SK-N-SH (cell line): Measurements from ENCODE around the gene AHSP. TPM values are rescaled to one million over a fixed set of nuclear protein-coding genes. Genes with fewer than 3 reads are reported as not detected.
A peak's percentile ranks its signal among the peaks of the same experiment; 100 is the strongest.
"Not testable (repeated sequence)": the region's sequence is repeated elsewhere in the genome, so short reads cannot be mapped to it uniquely, and the experiment has no call there.

Experiments
- CTCF ChIA-PET: fragments of 300-600, 350-600 bp; formaldehyde crosslinking; extraction: SDS; loops from one replicate; lab custom pipeline; 2021; lab: Yijun Ruan, JAX
- POLR2A ChIA-PET: fragments of 350-600 bp; sonication (Branson Sonifier 250); formaldehyde crosslinking; extraction: SDS; loops from one replicate; lab custom pipeline; 2020; ENCODE audit warnings: antibody characterized with exemption, inconsistent platforms; lab: Yijun Ruan, JAX
- DNase-seq: peaks from one replicate; pipeline ENCODE4 v3.0.0; 2012
- H2AFZ ChIP-seq: fragments of 200-600 bp; sonication (generic); 2 replicates; pipeline ENCODE4 v1.8.1; 2016; ENCODE audit warnings: antibody characterized with exemption, mild to moderate bottlenecking, low read depth
- H3F3A ChIP-seq: fragments of 200-600 bp; sonication (generic); replicated peaks from 2 replicates; pipeline ENCODE3; 2016; ENCODE audit warnings: antibody characterized with exemption, mild to moderate bottlenecking; ENCODE audit not compliant: insufficient read depth
- H3K27ac ChIP-seq, 2 experiments: fragments of 200-500 bp in 1 of 2; fragments of 200-600 bp in 1 of 2; sonication (Bioruptor generic) in 1 of 2; sonication (generic), shearing (Covaris generic) in 1 of 2; 2 replicates each; pipeline versions ENCODE4 v1.5.1 to v1.6.1; 2014 to 2016; ENCODE audit warnings: low read depth in 2 of 2, inconsistent platforms in 1 of 2, low read length in 1 of 2, mild to moderate bottlenecking in 1 of 2, mixed read lengths in 1 of 2
- H3K27me3 ChIP-seq: fragments of 200-600 bp; sonication (generic), shearing (Covaris generic); 2 replicates; pipeline ENCODE4 v1.6.1; 2016; ENCODE audit warnings: mixed run types; ENCODE audit not compliant: insufficient read depth
- H3K36me3 ChIP-seq, 2 experiments: fragments of 200-500 bp in 1 of 2; fragments of 200-600 bp in 1 of 2; sonication (Bioruptor generic) in 1 of 2; sonication (generic) in 1 of 2; replicated peaks in 1 of 2; 2 replicates each; pipeline versions ENCODE3 to v1.5.1; 2014 to 2016; ENCODE audit warnings: low read length in 1 of 2, mild to moderate bottlenecking in 1 of 2; ENCODE audit not compliant: insufficient read depth in 2 of 2, control insufficient read depth in 1 of 2
- H3K4me1 ChIP-seq, 2 experiments: fragments of 200-500 bp in 1 of 2; fragments of 200-600 bp in 1 of 2; sonication (Bioruptor generic) in 1 of 2; sonication (generic), shearing (Covaris generic) in 1 of 2; 2 replicates each; pipeline versions ENCODE4 v1.5.1 to v1.6.1; 2014 to 2016; ENCODE audit warnings: low read depth in 1 of 2, low read length in 1 of 2, mixed run types in 1 of 2; ENCODE audit not compliant: insufficient read depth in 2 of 2, control insufficient read depth in 1 of 2
- H3K4me2 ChIP-seq: fragments of 200-600 bp; sonication (generic), shearing (Covaris generic); 2 replicates; pipeline ENCODE4 v1.6.1; 2017; ENCODE audit warnings: mixed run types
- H3K4me3 ChIP-seq, 2 experiments: fragments of 200-500 bp in 1 of 2; fragments of 200-600 bp in 1 of 2; sonication (Bioruptor generic) in 1 of 2; sonication (generic), shearing (Covaris generic) in 1 of 2; 2 replicates each; pipeline versions ENCODE4 v1.5.1 to v1.8.1; 2014 to 2016; ENCODE audit warnings: low read depth in 2 of 2, inconsistent platforms in 1 of 2, low read length in 1 of 2, mild to moderate bottlenecking in 1 of 2, mixed read lengths in 1 of 2, moderate library complexity in 1 of 2
- H3K79me2 ChIP-seq: fragments of 200-600 bp; sonication (generic); 2 replicates; pipeline ENCODE4 v1.8.1; 2017; ENCODE audit warnings: mild to moderate bottlenecking; ENCODE audit not compliant: insufficient read depth
- H3K9ac ChIP-seq: fragments of 200-600 bp; sonication (generic); 2 replicates; pipeline ENCODE4 v1.6.1; 2017; ENCODE audit warnings: mixed run types
- H3K9me2 ChIP-seq: fragments of 200-600 bp; sonication (generic); 2 replicates; pipeline ENCODE4 v1.6.1; 2017; ENCODE audit warnings: mixed run types
- H3K9me3 ChIP-seq: fragments of 200-600 bp; sonication (generic); 2 replicates; pipeline ENCODE4 v1.6.1; 2017; ENCODE audit warnings: mixed run types, mild to moderate bottlenecking, moderate library complexity
- H4K20me1 ChIP-seq: fragments of 200-600 bp; sonication (generic); 2 replicates; pipeline ENCODE4 v1.6.1; 2017; ENCODE audit warnings: mild to moderate bottlenecking, mixed run types; ENCODE audit not compliant: insufficient read depth
- CTCF ChIP-seq: fragments of 200-600 bp; sonication (generic); IDR thresholded peaks from 2 replicates; pipeline ENCODE4 v1.6.1; 2017; ENCODE audit warnings: antibody characterized with exemption, mild to moderate bottlenecking, moderate library complexity
- EP300 ChIP-seq, 2 experiments: IDR thresholded peaks; 2 replicates each; pipeline versions ENCODE4 v1.4.0 to v1.6.1; 2012; ENCODE audit warnings: borderline replicate concordance in 1 of 2, low read depth in 1 of 2, low read length in 1 of 2
- EZH2phosphoT487 ChIP-seq: fragments of 200-600 bp; sonication (generic); IDR thresholded peaks from 2 replicates; pipeline ENCODE4 v1.6.1; 2017; ENCODE audit warnings: low read depth, mixed run types, mild to moderate bottlenecking, antibody characterized with exemption, moderate library complexity, borderline replicate concordance
- FOSL2 ChIP-seq: IDR thresholded peaks from 2 replicates; pipeline ENCODE4 v1.4.0; 2012; ENCODE audit warnings: low read depth, mild to moderate bottlenecking, moderate library complexity, borderline replicate concordance
- GABPA ChIP-seq: IDR thresholded peaks from 2 replicates; pipeline ENCODE4 v1.4.0; 2012; ENCODE audit warnings: low read depth, mild to moderate bottlenecking
- IRF3 ChIP-seq: fragments of 150-350 bp; IDR thresholded peaks from 2 replicates; pipeline ENCODE4 v1.6.1; 2016; ENCODE audit warnings: mild to moderate bottlenecking, low read depth, low read length
- JUND ChIP-seq: IDR thresholded peaks from 2 replicates; pipeline ENCODE4 v1.4.0; 2012
- MXI1 ChIP-seq: IDR thresholded peaks from 2 replicates; pipeline ENCODE4 v1.6.1; 2012; ENCODE audit warnings: mild to moderate bottlenecking, low read depth, low read length, improper control_type of control experiment
- PBX3 ChIP-seq: IDR thresholded peaks from 2 replicates; pipeline ENCODE4; 2012
- RCOR1 ChIP-seq: fragments of 150-350 bp; IDR thresholded peaks from 2 replicates; pipeline ENCODE4 v1.6.1; 2017; ENCODE audit warnings: antibody characterized with exemption, low read length
- TAF1 ChIP-seq: IDR thresholded peaks from 2 replicates; pipeline ENCODE4 v1.6.1; 2012; ENCODE audit warnings: low read depth, mild to moderate bottlenecking, low read length, moderate library complexity, borderline replicate concordance
- TCF12 ChIP-seq: IDR thresholded peaks from 2 replicates; pipeline ENCODE4 v1.4.0; 2012
- ZBTB33 ChIP-seq: IDR thresholded peaks from 2 replicates; pipeline ENCODE4 v1.4.0; 2012; ENCODE audit warnings: low read depth, borderline replicate concordance
- WGBS: methylation state at CpG from one replicate; pipeline ENCODE4 v1.1.6; 2017; ENCODE audit warnings: low lambda C conversion rate; 5-methylcytosine and 5-hydroxymethylcytosine counted together
- polyA plus RNA-seq, 3 experiments: library from polyadenylated mRNA; depleted of rRNA; stranded (reverse); fragments of >200 nt; gene quantifications; 2 replicates each; pipeline ENCODE4 v1.2.3, GENCODE V29; 2012

AHSP gene
- polyA plus RNA-seq, 1 of the 3 experiments (the other 2 are of a cell fraction), result not detected

GRCh38 chr16:31574159-31574558 lies 46.5 kb downstream of the AHSP start:
- H3K4me3 ChIP-seq, CTCF ChIA-PET: not testable (repeated sequence)
- WGBS, result 0% methylated on average over 1 of the region's 1 CpG

DNA sequence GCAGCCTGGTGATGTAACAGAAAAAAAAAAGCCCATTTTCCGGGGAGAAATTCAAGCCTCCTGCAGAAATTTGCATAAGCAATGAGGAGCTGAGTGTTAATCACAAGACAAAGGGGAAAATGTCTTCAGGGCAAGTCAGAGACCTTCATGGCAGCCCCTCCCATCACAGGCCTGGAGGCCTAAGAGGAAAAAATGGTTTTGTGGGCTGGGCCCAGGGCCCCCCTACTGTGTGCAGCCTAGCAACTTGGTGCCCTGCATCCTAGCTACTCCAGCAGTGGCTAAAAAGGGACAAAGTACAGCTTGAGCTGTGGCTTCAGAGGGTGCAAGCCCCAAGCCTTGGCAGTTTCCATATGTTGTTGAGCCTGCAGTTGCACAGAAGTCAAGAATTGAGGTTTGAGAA lies 49.7 kb downstream of the AHSP start:
- no peaks in the 10 kb centered on the region for H3F3A ChIP-seq
- ChIA-PET CTCF (no interaction called here), POLR2A (no interaction called here)
- H3K27ac ChIP-seq, result no peak overlapping the region
- TF ChIP-seq MXI1 (no peak), RCOR1 (no peak), JUND (no peak), ZBTB33 (no peak), EZH2phosphoT487 (no peak), TAF1 (no peak), CTCF (no peak), PBX3 (no peak), IRF3 (no peak), GABPA (no peak), EP300 (IDR thresholded peaks at IDR 0.05; ENCODE audit: borderline replicate concordance in 1 of 2, low read depth in 1 of 2, low read length in 1 of 2) (no peak), FOSL2 (no peak)
- no peak overlapping the region for H3K4me2 ChIP-seq
- H3K36me3 ChIP-seq, result no peaks in the 10 kb centered on the region
- no peak overlapping the region for H3K4me3 ChIP-seq
- no peak for DNase-seq
- H3K9me2 ChIP-seq, result no peaks in the 10 kb centered on the region
- WGBS, result 4% methylated on average over 1 of the region's 1 CpG
- no peak overlapping the region for H3K9ac ChIP-seq
- H3K27me3 ChIP-seq, result no peaks in the 10 kb centered on the region
- H3K79me2 ChIP-seq, result no peaks in the 10 kb centered on the region
- no peaks in the 10 kb centered on the region for H3K4me1 ChIP-seq
- H2AFZ ChIP-seq, result no peak overlapping the region
- H4K20me1 ChIP-seq, result no peaks in the 10 kb centered on the region
- no peaks in the 10 kb centered on the region for H3K9me3 ChIP-seq

More at GRCh38 chr16:31574159-31574558, 46.5 kb downstream of the AHSP start:
- H4K20me1 ChIP-seq, H3F3A ChIP-seq, H3K4me1 ChIP-seq, H3K9ac ChIP-seq, H2AFZ ChIP-seq, H3K4me2 ChIP-seq, DNase-seq, H3K36me3 ChIP-seq, H3K9me2 ChIP-seq, H3K79me2 ChIP-seq, H3K27ac ChIP-seq, POLR2A ChIA-PET, H3K9me3 ChIP-seq, H3K27me3 ChIP-seq: not testable (repeated sequence)
- 0 out of 2 replicates have a peak, but pooled peaks have one; percentile 7 for TF ChIP-seq JUND
- 0 out of 2 replicates have a peak, but pooled peaks have one; percentile 11 for TF ChIP-seq PBX3
- TF ChIP-seq TCF12, result peak; percentile 62
